ENCODE results near the gene DELE1. TPM values are rescaled to one million over a fixed set of nuclear protein-coding genes. Genes with fewer than 3 reads are reported as not detected.

DELE1 gene
- total and polyA plus RNA-seq, 3 experiments from 2014 or later: 27.3 to 50.2 (median 48.8) TPM

DNA sequence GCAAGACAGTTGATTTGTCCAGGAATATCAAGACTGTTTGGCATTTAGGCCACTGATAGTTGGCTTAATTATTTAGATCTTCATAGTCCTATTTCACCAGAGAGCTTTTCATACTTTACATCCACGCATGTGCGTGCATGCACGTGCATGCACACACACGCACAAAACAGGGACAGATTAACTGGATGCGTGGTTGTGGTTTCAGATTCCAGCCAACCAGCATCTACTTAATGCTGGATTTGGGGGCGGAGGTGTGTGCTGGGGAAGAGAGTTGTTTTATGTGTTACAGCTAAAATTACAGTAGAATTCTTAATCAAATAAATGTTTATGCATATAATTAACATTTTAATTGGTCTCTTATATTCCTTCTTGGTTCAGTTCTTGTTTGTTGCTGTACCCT lies 52.5 kb downstream of the DELE1 start:
- Histone ChIP-seq H3K27ac (ENCODE audit: low read depth, low read length) (no peak overlapping the region), H3K9me3 (ENCODE audit: low read length) (no peaks in the 10 kb centered on the region), H3K36me3 (ENCODE audit: insufficient read depth, low read length) (peaks cover 35% of the 10 kb centered on the region), H3K4me3 (ENCODE audit: low read length) (no peak overlapping the region), H3K4me1 (ENCODE audit: insufficient read depth, low read length) (peaks cover 8% of the 10 kb centered on the region), H3K27me3 (ENCODE audit: insufficient read depth, low read length, poor library complexity, severe bottlenecking) (no peaks in the 10 kb centered on the region)
- DNase-seq: no peak
- POLR2A ChIA-PET: interaction anchor here (0.5 to 1.5 kb wide), 3 partner anchors 14 to 79 kb away, joined by 3 to 9 read pairs (median 5); no protein-coding TSS in a partner anchor
- Mint-ChIP-seq H3K4me3 (no peak overlapping the region), H3K27me3 (no peaks in the 10 kb centered on the region), H3K9me3 (no peaks in the 10 kb centered on the region), H3K4me1 (peaks cover 13 to 40% (median 29%) of the 10 kb centered on the region in 3 donors), H3K36me3 (peaks cover 11 to 68% (median 27%) of the 10 kb centered on the region in 3 donors), H3K27ac (peak overlapping the region in 1 of 8 donors; percentile 61)
- CTCF ChIA-PET: interaction anchor here (0.6 to 4.0 kb wide), 7 partner anchors 8 to 284 kb away, joined by 3 to 22 read pairs (median 5); partner anchors contain the start of gene RNF14

DNA sequence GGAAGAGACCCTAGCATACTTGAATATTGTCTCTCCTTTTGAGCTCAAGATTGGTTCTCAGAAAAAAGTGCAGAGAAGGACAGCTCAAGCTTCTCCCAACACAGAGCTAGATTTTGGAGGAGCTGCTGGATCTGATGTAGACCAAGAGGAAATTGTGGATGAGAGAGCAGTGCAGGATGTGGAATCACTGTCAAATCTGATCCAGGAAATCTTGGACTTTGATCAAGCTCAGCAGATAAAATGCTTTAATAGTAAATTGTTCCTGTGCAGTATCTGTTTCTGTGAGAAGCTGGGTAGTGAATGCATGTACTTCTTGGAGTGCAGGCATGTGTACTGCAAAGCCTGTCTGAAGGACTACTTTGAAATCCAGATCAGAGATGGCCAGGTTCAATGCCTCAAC lies 54.7 kb downstream of the DELE1 start:
- Histone ChIP-seq H3K4me3 (ENCODE audit: low read length) (no peak overlapping the region), H3K27me3 (ENCODE audit: insufficient read depth, low read length, poor library complexity, severe bottlenecking) (no peaks in the 10 kb centered on the region), H3K27ac (ENCODE audit: low read depth, low read length) (no peak overlapping the region), H3K4me1 (ENCODE audit: insufficient read depth, low read length) (peaks cover 8% of the 10 kb centered on the region), H3K36me3 (ENCODE audit: insufficient read depth, low read length) (peaks cover 35% of the 10 kb centered on the region), H3K9me3 (ENCODE audit: low read length) (no peaks in the 10 kb centered on the region)
- peak overlapping the region in 1 of 8 donors; percentile 28 for H3K27ac Mint-ChIP-seq
- no peaks in the 10 kb centered on the region for H3K9me3 Mint-ChIP-seq
- peaks cover 11 to 81% (median 34%) of the 10 kb centered on the region in 3 donors for H3K36me3 Mint-ChIP-seq
- CTCF ChIA-PET: interaction anchor here (1.0 to 4.0 kb wide), 5 partner anchors 10 to 287 kb away, joined by 3 to 22 read pairs (median 6); partner anchors contain the start of gene RNF14
- H3K4me3 Mint-ChIP-seq: no peak overlapping the region
- no peaks in the 10 kb centered on the region for H3K27me3 Mint-ChIP-seq
- DNase-seq: no peak
- peaks cover 13 to 31% (median 27%) of the 10 kb centered on the region in 3 donors for H3K4me1 Mint-ChIP-seq
- POLR2A ChIA-PET: interaction anchor here (0.7 to 1.7 kb wide), 2 partner anchors 10 to 97 kb away, joined by 3 to 4 read pairs; partner anchors contain the start of gene RNF14

DNA sequence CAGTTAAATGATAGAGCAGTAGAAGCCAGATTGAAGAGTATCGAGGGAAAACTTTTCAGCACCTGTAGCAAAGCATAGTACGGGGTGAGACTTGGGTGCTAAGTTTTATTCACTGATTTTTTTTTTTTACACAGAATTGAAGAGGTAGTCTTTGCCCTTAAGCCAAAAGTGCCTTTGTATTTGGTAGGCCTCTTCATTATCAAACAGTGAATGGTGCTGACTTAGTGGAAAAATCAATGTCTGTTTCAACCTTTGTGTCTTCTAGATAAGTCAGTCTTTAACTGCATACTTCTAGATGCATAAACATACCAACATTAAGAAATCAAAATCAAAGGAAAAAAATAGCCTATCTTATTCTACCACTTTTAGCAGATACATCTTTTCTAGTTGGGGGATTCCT lies 59.0 kb downstream of the DELE1 start:
- ChIA-PET CTCF (no interaction called here), POLR2A (interaction anchor here (0.5 kb wide), 1 partner anchor 110 kb away, joined by 6 read pairs; no protein-coding TSS in a partner anchor)
- H3K4me1 Mint-ChIP-seq: peaks cover 0 to 5% (median 0%) of the 10 kb centered on the region in 3 donors
- H3K27ac ChIP-seq (ENCODE audit: low read depth, low read length): no peak overlapping the region
- no peaks in the 10 kb centered on the region for H3K4me1 ChIP-seq (ENCODE audit: insufficient read depth, low read length)
- peaks cover 41% of the 10 kb centered on the region for H3K36me3 ChIP-seq (ENCODE audit: insufficient read depth, low read length)
- DNase-seq: no peak
- no peaks in the 10 kb centered on the region for H3K9me3 Mint-ChIP-seq
- H3K4me3 Mint-ChIP-seq: no peak overlapping the region
- H3K9me3 ChIP-seq (ENCODE audit: low read length): no peaks in the 10 kb centered on the region
- H3K27me3 Mint-ChIP-seq: no peaks in the 10 kb centered on the region
- no peak overlapping the region for H3K27ac Mint-ChIP-seq
- H3K4me3 ChIP-seq (ENCODE audit: low read length): no peak overlapping the region
- H3K27me3 ChIP-seq (ENCODE audit: insufficient read depth, low read length, poor library complexity, severe bottlenecking): no peaks in the 10 kb centered on the region
- H3K36me3 Mint-ChIP-seq: peaks cover 11 to 89% (median 32%) of the 10 kb centered on the region in 3 donors

DNA sequence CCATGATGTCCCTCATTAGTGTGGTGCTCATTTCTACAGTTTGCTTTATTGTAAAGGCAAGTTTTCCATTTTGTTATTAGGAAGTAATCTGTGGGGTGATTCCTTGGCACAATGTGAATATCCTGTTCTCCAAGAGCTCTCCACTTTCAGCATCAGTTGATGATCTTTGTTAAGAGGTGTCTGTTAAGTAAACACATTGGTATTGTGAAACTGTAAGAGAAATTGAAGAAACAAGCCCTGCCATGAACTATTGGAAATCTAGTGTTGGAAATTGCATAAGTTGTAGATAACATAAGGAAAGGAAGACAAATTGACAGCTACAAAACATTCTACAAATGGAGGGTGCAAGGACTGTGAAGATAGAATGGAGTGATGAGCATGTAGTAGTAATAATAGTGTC lies 62.4 kb downstream of the DELE1 start:
- Histone ChIP-seq H3K4me1 (ENCODE audit: insufficient read depth, low read length) (no peaks in the 10 kb centered on the region), H3K27me3 (ENCODE audit: insufficient read depth, low read length, poor library complexity, severe bottlenecking) (no peaks in the 10 kb centered on the region), H3K36me3 (ENCODE audit: insufficient read depth, low read length) (peaks cover 20% of the 10 kb centered on the region), H3K9me3 (ENCODE audit: low read length) (no peaks in the 10 kb centered on the region), H3K27ac (ENCODE audit: low read depth, low read length) (no peak overlapping the region), H3K4me3 (ENCODE audit: low read length) (no peak overlapping the region)
- POLR2A ChIA-PET: interaction anchor here (1.4 kb wide), 1 partner anchor 17 kb away, joined by 4 read pairs; the partner anchor contains the start of gene RNF14
- DNase-seq: no peak
- peak overlapping the region in 2 of 8 donors; percentile 24 to 43 for H3K27ac Mint-ChIP-seq
- no peak overlapping the region for H3K4me3 Mint-ChIP-seq
- H3K4me1 Mint-ChIP-seq: no peaks in the 10 kb centered on the region
- CTCF ChIA-PET: interaction anchor here (0.9 to 1.8 kb wide), 4 partner anchors 13 to 294 kb away, joined by 3 to 6 read pairs (median 4); partner anchors contain the start of gene RNF14
- no peaks in the 10 kb centered on the region for H3K9me3 Mint-ChIP-seq
- no peaks in the 10 kb centered on the region for H3K27me3 Mint-ChIP-seq
- H3K36me3 Mint-ChIP-seq: peaks cover 4 to 78% (median 26%) of the 10 kb centered on the region in 3 donors

DNA sequence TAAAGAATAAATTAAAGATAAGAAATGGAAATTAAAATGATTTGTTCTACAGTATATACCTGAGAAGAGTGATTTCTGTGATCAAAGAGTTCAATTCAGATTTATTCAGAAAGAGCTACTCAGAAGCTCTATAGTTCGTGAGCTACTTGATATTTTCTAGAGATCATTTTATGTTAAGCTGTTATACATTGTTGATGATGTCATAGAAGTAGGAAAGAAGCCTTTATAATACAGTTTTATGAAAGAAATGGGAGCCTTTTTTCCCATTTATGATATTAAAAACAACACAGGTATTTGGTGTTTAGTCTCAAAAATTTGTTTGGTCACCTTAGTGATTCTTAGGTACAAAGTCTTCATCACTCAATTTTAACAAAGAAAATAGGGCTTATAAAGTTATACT lies 66.0 kb downstream of the DELE1 start:
- peaks cover 9% of the 10 kb centered on the region for H3K4me1 ChIP-seq (ENCODE audit: insufficient read depth, low read length)
- DNase-seq: no peak
- H3K27me3 ChIP-seq (ENCODE audit: insufficient read depth, low read length, poor library complexity, severe bottlenecking): no peaks in the 10 kb centered on the region
- H3K9me3 ChIP-seq (ENCODE audit: low read length): no peaks in the 10 kb centered on the region
- ChIA-PET POLR2A (interaction anchor here (0.6 to 0.7 kb wide), 3 partner anchors 13 to 287 kb away, joined by 3 to 6 read pairs (median 5); no protein-coding TSS in a partner anchor), CTCF (interaction anchor here (1.1 to 4.7 kb wide), 9 partner anchors 14 to 709 kb away, joined by 5 to 80 read pairs (median 10); partner anchors contain the start of gene RNF14)
- H3K27ac ChIP-seq (ENCODE audit: low read depth, low read length): no peak overlapping the region
- Mint-ChIP-seq H3K4me3 (no peak overlapping the region), H3K4me1 (peaks cover 3 to 14% (median 5%) of the 10 kb centered on the region in 3 donors), H3K9me3 (no peaks in the 10 kb centered on the region), H3K27me3 (peaks cover 0 to 1% of the 10 kb centered on the region in 2 donors), H3K36me3 (peaks cover 8 to 76% (median 21%) of the 10 kb centered on the region in 3 donors), H3K27ac (no peak overlapping the region)
- H3K36me3 ChIP-seq (ENCODE audit: insufficient read depth, low read length): peaks cover 18% of the 10 kb centered on the region
- no peak overlapping the region for H3K4me3 ChIP-seq (ENCODE audit: low read length)

Other genes with a start within 250 kb of the DELE1 start
- gene ARAP3, start 241.6 kb upstream of the DELE1 start, total RNA-seq: 1 to 10 TPM; 6.9 to 7.9 TPM
- gene ARAP3, start 241.6 kb upstream of the DELE1 start, polyA plus RNA-seq: 0.20 TPM
- gene PCDH1, start 45.5 kb upstream of the DELE1 start, total RNA-seq: not detected
- 0.54 TPM for gene PCDH1, start 45.5 kb upstream of the DELE1 start, polyA plus RNA-seq
- gene PCDH12, start 34.3 kb downstream of the DELE1 start, total RNA-seq: under 1 TPM; 0.33 to 0.88 TPM
- gene PCDH12, start 34.3 kb downstream of the DELE1 start, polyA plus RNA-seq: 0.07 TPM
- gene RNF14, start 45.2 kb downstream of the DELE1 start, total RNA-seq: 10 to 100 TPM; 46.2 to 49.6 TPM
- gene RNF14, start 45.2 kb downstream of the DELE1 start, polyA plus RNA-seq: 43.7 TPM
- 10 to 100 TPM; 62.4 to 70.0 TPM for gene GNPDA1, start 89.2 kb downstream of the DELE1 start, total RNA-seq
- 32.5 TPM for gene GNPDA1, start 89.2 kb downstream of the DELE1 start, polyA plus RNA-seq
- 10 to 100 TPM; 81.3 to 84.4 TPM for gene NDFIP1, start 184.9 kb downstream of the DELE1 start, total RNA-seq
- gene NDFIP1, start 184.9 kb downstream of the DELE1 start, polyA plus RNA-seq: 58.3 TPM

All from CD8-positive, alpha-beta memory T cell (primary cell).